A673 (cell line): ENCODE measurements around the gene UBE3B.

ENCODE experiments used
- CTCF ChIP-seq: fragments of 300-800, 200-600 bp; sonication (generic); conservative IDR thresholded peaks from 2 replicates; pipeline ENCODE4 v1.5.1; 2017; ENCODE audit warnings: low read depth, mild to moderate bottlenecking, antibody characterized with exemption, low read length, moderate library complexity, mixed read lengths
- EZH2 ChIP-seq: fragments of 200-600 bp; sonication (generic); IDR thresholded peaks from 2 replicates; pipeline ENCODE4 v1.6.1; 2017; ENCODE audit warnings: borderline replicate concordance, low read depth, mild to moderate bottlenecking, mixed read lengths, antibody characterized with exemption, low read length; ENCODE audit not compliant: poor library complexity, severe bottlenecking

DNA sequence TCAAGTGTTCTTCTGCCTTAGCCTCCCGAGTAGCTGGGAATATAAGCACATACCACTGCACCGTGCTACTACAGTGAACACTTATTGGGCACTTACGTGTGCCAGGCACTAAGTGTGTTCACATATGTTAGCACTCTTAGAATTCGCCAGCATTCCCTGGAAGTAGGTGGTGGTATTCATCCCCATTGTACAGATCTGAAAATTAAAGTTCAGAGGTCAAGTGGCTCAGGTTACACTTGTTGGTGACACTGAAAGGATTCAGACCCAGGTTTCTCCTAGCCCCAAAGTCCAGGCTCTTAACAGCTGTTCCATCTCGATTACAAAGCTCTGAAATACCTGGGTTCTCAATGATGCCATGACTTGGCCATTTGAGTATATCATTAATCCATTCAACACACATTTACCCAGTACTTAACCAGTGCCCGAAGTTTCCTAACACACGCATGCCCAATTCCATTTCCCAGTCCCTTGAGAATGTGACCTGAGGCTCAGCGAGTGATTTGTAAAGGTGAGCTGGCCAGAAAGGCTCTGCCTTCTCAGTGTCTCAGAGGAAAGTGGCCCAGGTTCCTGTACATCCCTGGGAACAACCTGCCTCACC, 101.0 kb downstream of the UBE3B start:
- TF ChIP-seq CTCF (no peak), EZH2 (no peak)
